ENCODE results near the gene SLC12A8.

The SLC12A8 gene

DNA sequence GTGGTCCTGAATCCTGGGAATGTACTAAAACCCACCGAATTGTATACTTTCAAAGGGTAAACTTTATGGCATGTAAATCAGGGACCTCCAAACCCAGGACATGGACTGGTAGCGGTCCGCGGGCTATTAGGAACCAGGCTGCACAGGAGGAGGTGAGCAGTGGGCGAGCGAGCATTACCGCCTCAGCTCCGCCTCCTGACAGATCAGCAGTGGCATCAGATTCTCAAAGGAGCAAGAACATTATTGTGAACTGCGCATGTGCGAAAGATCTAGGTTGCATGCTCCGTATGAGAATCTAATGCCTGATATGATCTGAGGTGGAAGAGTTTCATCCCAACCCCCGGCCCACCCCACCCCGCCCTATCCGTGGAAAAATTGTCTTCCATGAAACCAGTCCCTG, 178.9 kb downstream of the SLC12A8 start:
- no peak for FAIRE-seq
- no peak for DNase-seq (ENCODE audit: low spot score)

DNA sequence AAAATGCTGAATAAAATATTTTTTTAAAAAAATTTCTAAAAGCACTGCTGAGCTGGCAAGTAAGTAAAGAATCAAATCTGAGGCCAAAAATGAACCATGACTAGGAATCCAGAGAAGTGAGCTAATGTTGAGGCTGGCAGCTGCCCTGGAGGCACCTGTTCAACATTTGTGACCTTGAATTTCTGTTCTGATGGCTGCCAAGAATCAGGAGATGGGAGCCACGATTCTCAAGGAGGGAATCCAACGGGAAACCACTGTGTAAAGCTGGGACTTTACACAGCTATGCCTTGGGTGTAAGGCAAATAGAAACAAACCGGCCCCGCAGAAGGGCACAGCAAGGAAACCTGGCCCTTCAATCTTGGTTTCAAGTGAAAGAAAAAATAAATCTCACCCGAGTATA, 179.4 kb downstream of the SLC12A8 start:
- FAIRE-seq = no peak
- no peak for DNase-seq (ENCODE audit: low spot score)

DNA sequence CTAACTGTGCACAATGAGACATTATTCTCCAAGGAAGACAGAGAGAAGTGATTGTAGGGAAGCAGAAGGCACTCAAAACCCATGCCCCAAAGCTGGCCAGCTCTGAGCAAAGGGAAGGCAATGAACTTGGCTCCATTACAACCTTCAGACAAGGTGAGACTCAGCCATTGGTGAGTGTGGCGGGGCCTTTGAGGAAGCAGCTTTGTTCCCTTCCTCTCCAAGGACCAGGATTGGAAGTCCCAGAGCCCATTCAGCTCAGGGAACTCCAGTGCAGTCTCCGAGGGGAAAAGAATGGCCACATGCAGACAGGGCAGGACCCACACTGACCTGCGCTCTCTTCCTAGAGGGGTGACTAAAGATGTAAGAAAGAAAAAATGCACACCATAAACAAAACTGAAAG, 179.9 kb downstream of the SLC12A8 start:
- no peak for DNase-seq (ENCODE audit: low spot score)
- FAIRE-seq = no peak
